PFSK-1 (cell line): ENCODE results near the gene ZC3H12C.

ENCODE experiments used
- FOXP2 ChIP-seq: optimal IDR thresholded peaks from 2 replicates; pipeline ENCODE3; 2011; ENCODE audit warnings: borderline replicate concordance, control low read depth, inconsistent platforms; ENCODE audit not compliant: insufficient read depth; ENCODE audit errors: extremely low read length, extremely low read depth
- POLR2AphosphoS5 ChIP-seq: IDR thresholded peaks from 2 replicates; pipeline ENCODE4 v1.6.1; 2012; ENCODE audit warnings: low read depth, mild to moderate bottlenecking, control low read depth, low read length, moderate library complexity
- REST ChIP-seq, 2 experiments: IDR thresholded peaks; 2 replicates each; pipeline versions ENCODE4 v1.6.1 to v1.8.0; 2011 to 2012; ENCODE audit warnings: low read depth in 2 of 2, low read length in 2 of 2, control low read depth in 1 of 2, inconsistent platforms in 1 of 2, mild to moderate bottlenecking in 1 of 2, moderate library complexity in 1 of 2; ENCODE audit not compliant: insufficient read depth in 1 of 2
- TAF1 ChIP-seq: IDR thresholded peaks from 2 replicates; pipeline ENCODE4 v1.6.1; 2012; ENCODE audit warnings: low read length, control low read depth, borderline replicate concordance; ENCODE audit not compliant: insufficient read depth

GRCh38 chr11:110196241-110196754 is 103.1 kb downstream of the ZC3H12C start:
- no peak for TF ChIP-seq POLR2AphosphoS5
- TF ChIP-seq TAF1, result no peak
- TF ChIP-seq FOXP2, result no peak
- no peak for TF ChIP-seq REST (IDR thresholded peaks at IDR 0.05; ENCODE audit: insufficient read depth in 1 of 2, low read depth in 2 of 2, low read length in 2 of 2)
